Esophagus (tissue), 2 donors: Measurements from ENCODE around the gene PPP2R5C. TPM values are rescaled to one million over a fixed set of nuclear protein-coding genes. Genes with fewer than 3 reads are reported as not detected.

Experiments used
- H3K27ac ChIP-seq, 2 donors: one replicate each; pipeline ENCODE4 v1.5.1; 2013; ENCODE audit warnings: low read depth in 2 of 2, mild to moderate bottlenecking in 2 of 2, inconsistent platforms in 1 of 2, low read length in 1 of 2, moderate library complexity in 1 of 2
- H3K27me3 ChIP-seq, 2 donors: one replicate each; pipeline ENCODE4 v1.6.1; 2013; ENCODE audit warnings: low read length in 2 of 2, control low read depth in 1 of 2, mild to moderate bottlenecking in 1 of 2; ENCODE audit not compliant: insufficient read depth in 2 of 2, control insufficient read depth in 1 of 2
- H3K36me3 ChIP-seq, 2 donors: one replicate each; pipeline ENCODE4 v1.6.1; 2013; ENCODE audit warnings: low read length in 1 of 2; ENCODE audit not compliant: control insufficient read depth in 2 of 2, insufficient read depth in 2 of 2
- H3K4me1 ChIP-seq, 2 donors: one replicate each; pipeline ENCODE4 v1.6.1; 2013; ENCODE audit warnings: low read length in 1 of 2; ENCODE audit not compliant: control insufficient read depth in 2 of 2, insufficient read depth in 2 of 2
- H3K4me3 ChIP-seq, 2 donors: one replicate each; pipeline ENCODE4 v1.5.1; 2013; ENCODE audit warnings: low read length in 2 of 2, mild to moderate bottlenecking in 2 of 2, low read depth in 1 of 2, moderate library complexity in 1 of 2
- H3K9me3 ChIP-seq, 2 donors: one replicate each; pipeline ENCODE4 v1.6.1; 2013; ENCODE audit warnings: mild to moderate bottlenecking in 2 of 2, low read depth in 1 of 2, low read length in 1 of 2, moderate library complexity in 1 of 2; ENCODE audit not compliant: control insufficient read depth in 2 of 2, insufficient read depth in 1 of 2
- WGBS, 2 donors: extraction: QIAGEN DNeasy Blood & Tissue Kit; methylation state at CpG; one replicate each; pipeline ENCODE4 v1.1.7; 2013; 5-methylcytosine and 5-hydroxymethylcytosine counted together
- polyA plus RNA-seq, 2 donors: library from polyadenylated mRNA; stranded (reverse); fragments of 200-250 nt; gene quantifications; one replicate each; pipeline ENCODE4 v1.2.3, GENCODE V29; 2013
- donor health status: healthy with polysubstance abuse.
- donor health status: Bipolar disorder and iron deficiency.

PPP2R5C gene
- polyA plus RNA-seq, 2 donors = 64.8 to 87.3 TPM

GRCh38 chr14:101851736-101852405 is 90.4 kb downstream of the PPP2R5C start:
- Histone ChIP-seq H3K36me3 (peaks cover 0 to 2% of the 10 kb centered on the region in 2 donors), H3K27ac (no peak overlapping the region), H3K4me3 (no peak overlapping the region), H3K9me3 (no peaks in the 10 kb centered on the region), H3K27me3 (no peaks in the 10 kb centered on the region), H3K4me1 (peaks cover 3 to 6% of the 10 kb centered on the region in 2 donors)
- 81 to 87% methylated on average over 7 of the region's 7 CpGs for WGBS, 2 donors

GRCh38 chr14:101852785-101853184 is 91.3 kb downstream of the PPP2R5C start:
- Histone ChIP-seq H3K27ac (no peak overlapping the region), H3K4me3 (no peak overlapping the region), H3K9me3 (no peaks in the 10 kb centered on the region), H3K4me1 (peaks cover 3 to 6% of the 10 kb centered on the region in 2 donors), H3K27me3 (no peaks in the 10 kb centered on the region), H3K36me3 (peaks cover 0 to 2% of the 10 kb centered on the region in 2 donors)
- 95 to 97% methylated on average over 5 of the region's 5 CpGs for WGBS, 2 donors

GRCh38 chr14:101853455-101854018 is 92.0 kb downstream of the PPP2R5C start:
- H3K36me3 ChIP-seq = peaks cover 0 to 2% of the 10 kb centered on the region in 2 donors
- WGBS, 2 donors = 69 to 71% methylated on average over 15 of the region's 15 CpGs
- peaks cover 3 to 6% of the 10 kb centered on the region in 2 donors for H3K4me1 ChIP-seq
- no peaks in the 10 kb centered on the region for H3K9me3 ChIP-seq
- H3K27me3 ChIP-seq = no peaks in the 10 kb centered on the region
- no peak overlapping the region for H3K27ac ChIP-seq
- no peak overlapping the region for H3K4me3 ChIP-seq

GRCh38 chr14:101854366-101854765 is 92.9 kb downstream of the PPP2R5C start:
- no peak overlapping the region for H3K4me3 ChIP-seq
- H3K36me3 ChIP-seq = peaks cover 0 to 4% of the 10 kb centered on the region in 2 donors
- 63 to 68% methylated on average over 5 of the region's 5 CpGs for WGBS, 2 donors
- H3K9me3 ChIP-seq = no peaks in the 10 kb centered on the region
- no peak overlapping the region for H3K27ac ChIP-seq
- peaks cover 3% of the 10 kb centered on the region in 2 donors for H3K4me1 ChIP-seq
- no peaks in the 10 kb centered on the region for H3K27me3 ChIP-seq

- Histone ChIP-seq H3K9me3 (no peaks in the 10 kb centered on the region), H3K4me3 (no peak overlapping the region), H3K27me3 (no peaks in the 10 kb centered on the region), H3K4me1 (peaks cover 3% of the 10 kb centered on the region in 2 donors), H3K27ac (no peak overlapping the region), H3K36me3 (peaks cover 0 to 4% of the 10 kb centered on the region in 2 donors)
- WGBS, 2 donors = 72 to 83% methylated on average over 5 of the region's 5 CpGs
These were observed 94.4 kb downstream of the PPP2R5C start for GRCh38 chr14:101855958-101856357.

- Histone ChIP-seq H3K27ac (no peak overlapping the region), H3K4me1 (peaks cover 3% of the 10 kb centered on the region in 2 donors), H3K36me3 (peaks cover 0 to 4% of the 10 kb centered on the region in 2 donors), H3K27me3 (no peaks in the 10 kb centered on the region), H3K4me3 (no peak overlapping the region), H3K9me3 (no peaks in the 10 kb centered on the region)
- WGBS, 2 donors = 73 to 83% methylated on average over 4 of the region's 4 CpGs
These were observed 95.0 kb downstream of the PPP2R5C start for GRCh38 chr14:101856536-101856935.

- no peaks in the 10 kb centered on the region for H3K9me3 ChIP-seq
- H3K4me3 ChIP-seq = no peak overlapping the region
- WGBS, 2 donors = 98 to 100% methylated on average over 1 of the region's 1 CpG
- H3K27ac ChIP-seq = no peak overlapping the region
- peaks cover 0 to 4% of the 10 kb centered on the region in 2 donors for H3K36me3 ChIP-seq
- H3K27me3 ChIP-seq = no peaks in the 10 kb centered on the region
- peaks cover 3% of the 10 kb centered on the region in 2 donors for H3K4me1 ChIP-seq
These were observed 95.7 kb downstream of the PPP2R5C start for GRCh38 chr14:101857226-101857625.

GRCh38 chr14:101858791-101859537 is 97.5 kb downstream of the PPP2R5C start:
- Histone ChIP-seq H3K4me3 (no peak overlapping the region), H3K9me3 (no peaks in the 10 kb centered on the region), H3K27ac (no peak overlapping the region), H3K4me1 (no peaks in the 10 kb centered on the region), H3K27me3 (no peaks in the 10 kb centered on the region), H3K36me3 (peaks cover 0 to 4% of the 10 kb centered on the region in 2 donors)
- 84 to 86% methylated on average over 17 of the region's 17 CpGs for WGBS, 2 donors

- Histone ChIP-seq H3K36me3 (peaks cover 3 to 4% of the 10 kb centered on the region in 2 donors), H3K27me3 (no peaks in the 10 kb centered on the region), H3K4me1 (no peaks in the 10 kb centered on the region), H3K27ac (no peak overlapping the region), H3K4me3 (no peak overlapping the region), H3K9me3 (no peaks in the 10 kb centered on the region)
- 86% methylated on average over 2 of the region's 2 CpGs for WGBS, 2 donors
These were observed 98.0 kb downstream of the PPP2R5C start for GRCh38 chr14:101859538-101859902.
